Embryonic facial prominence (tissue), 1 donor: Measurements from ENCODE around the gene NCCRP1.
"Not testable (repeated sequence)": the region's sequence is repeated elsewhere in the genome, so short reads cannot be mapped to it uniquely, and the experiment has no call there.

Experiments
- DNase-seq: peaks from one replicate; pipeline ENCODE4 v3.0.0-alpha.2; 2016; ENCODE audit errors: extremely low spot score

NCCRP1 gene

DNA sequence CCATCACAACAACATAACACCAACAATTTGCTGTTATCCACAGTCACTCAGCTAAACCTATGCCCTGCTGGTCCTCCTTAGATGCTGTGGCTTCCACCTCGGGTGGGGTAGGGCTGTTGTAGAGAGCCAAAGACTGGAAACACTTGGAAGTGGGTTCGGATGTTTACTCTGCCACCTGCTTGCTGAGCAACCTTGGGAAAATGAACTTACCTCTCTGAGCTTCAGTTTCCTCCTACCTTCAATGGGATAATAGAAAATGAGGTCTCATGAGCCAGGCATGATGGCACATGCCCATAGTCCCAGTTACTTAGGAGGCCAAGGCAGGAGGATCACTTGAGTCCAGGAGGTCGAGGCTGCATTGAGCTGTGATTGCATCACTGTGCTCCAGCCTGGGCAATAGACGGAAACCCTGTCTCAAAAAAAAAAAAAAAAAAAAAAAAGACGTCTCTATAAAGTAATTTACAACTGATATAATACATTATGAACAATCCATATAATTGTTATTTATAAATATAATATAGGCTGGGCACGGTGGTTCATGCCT lies 10.6 kb downstream of the NCCRP1 start:
- no peak for DNase-seq

DNA sequence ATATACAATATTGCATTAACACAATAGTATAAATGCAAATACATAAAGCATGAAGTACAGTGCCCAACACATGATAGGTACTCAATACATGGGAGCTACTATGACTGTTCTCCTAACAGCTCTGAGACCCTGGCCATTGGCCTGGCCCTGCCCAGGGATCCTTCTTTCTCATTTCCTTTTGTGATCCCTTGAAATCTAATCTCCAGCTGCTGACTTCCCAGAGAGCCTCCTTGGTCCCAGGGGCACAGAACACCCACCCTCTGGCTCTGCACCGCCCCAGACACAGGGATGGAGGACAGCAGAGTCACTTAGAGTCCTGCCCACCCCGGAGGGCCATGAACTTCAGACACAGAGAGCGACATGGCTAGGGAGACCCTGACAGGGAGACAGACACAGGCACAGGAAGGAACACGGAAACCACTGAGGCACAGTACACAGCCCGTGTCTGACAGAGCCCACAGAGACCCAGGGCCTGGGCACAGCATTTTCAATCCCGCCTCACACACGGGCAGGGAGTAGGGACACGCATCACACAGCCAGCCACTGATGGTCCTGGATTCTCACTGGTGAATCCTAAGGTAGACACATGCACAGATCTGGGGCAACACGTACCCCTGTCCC lies 11.5 kb downstream of the NCCRP1 start:
- no peak for DNase-seq

DNA sequence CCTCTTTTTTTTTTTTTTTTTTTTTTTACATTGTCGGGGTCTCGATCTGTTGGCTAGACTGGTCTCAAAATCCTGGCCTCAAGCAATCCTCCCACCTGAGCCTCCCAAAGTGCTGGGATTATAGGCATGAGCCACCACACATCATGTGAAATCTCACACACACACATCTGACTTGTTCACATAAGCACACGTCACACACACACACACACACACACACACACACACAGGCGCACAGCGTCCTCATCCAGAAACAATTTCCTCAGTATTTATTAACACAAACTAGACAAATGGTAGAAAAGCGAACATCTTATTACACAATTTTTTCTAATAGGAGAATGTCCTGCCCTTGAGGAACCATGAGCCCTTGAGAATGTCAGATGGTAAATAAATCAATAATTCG lies 12.4 kb downstream of the NCCRP1 start:
- no peak for DNase-seq

DNA sequence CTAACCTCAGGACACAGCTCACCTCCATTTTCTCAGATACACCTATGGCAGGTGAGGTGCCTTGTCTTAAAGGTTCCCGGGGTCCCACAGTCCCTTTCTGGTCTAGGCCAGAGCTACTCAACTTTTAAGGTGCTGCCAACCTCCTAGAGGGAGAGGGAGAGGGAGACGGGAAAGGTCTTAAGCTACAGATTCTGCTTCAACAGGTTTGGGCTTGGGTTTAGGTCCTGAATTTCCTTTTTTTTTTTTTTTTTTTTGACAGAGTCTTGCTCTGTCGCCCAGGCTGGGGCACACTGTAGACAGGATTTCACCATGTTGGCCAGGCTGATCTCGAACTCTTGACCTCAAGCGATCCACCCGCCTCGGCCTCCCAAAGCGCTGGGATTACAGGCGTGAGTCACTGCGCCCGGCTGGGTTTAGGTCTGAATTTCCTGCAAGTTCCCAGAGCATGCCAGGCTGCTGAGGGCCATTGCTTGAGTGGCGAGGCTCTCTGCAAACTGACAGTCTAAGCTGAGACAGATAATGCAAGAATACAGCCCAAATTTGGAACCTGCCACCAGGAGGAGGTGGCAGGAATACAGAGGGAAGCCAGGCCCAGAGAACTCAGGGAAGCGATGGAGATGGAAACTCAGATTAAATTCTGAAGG lies 15.1 kb downstream of the NCCRP1 start:
- DNase-seq, result no peak

DNA sequence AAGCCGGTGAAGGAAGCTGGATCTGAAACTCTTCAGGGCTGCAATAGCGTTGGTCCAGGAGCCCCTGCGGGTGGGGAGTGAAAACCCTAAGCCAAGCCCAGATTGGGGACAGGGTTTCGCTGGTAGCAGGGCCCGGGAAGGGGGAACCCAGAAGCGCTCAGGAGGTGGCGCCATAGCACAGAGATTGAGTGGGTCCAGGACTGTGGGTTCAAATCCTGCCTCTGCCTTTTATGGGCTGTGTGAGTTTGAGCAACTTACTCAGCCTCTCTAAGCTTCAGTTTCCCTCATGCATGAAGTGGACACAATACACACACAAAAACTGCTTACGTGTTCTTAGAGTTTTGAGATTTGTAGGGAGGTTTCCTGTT lies 15.6 kb downstream of the NCCRP1 start:
- DNase-seq, result no peak

DNA sequence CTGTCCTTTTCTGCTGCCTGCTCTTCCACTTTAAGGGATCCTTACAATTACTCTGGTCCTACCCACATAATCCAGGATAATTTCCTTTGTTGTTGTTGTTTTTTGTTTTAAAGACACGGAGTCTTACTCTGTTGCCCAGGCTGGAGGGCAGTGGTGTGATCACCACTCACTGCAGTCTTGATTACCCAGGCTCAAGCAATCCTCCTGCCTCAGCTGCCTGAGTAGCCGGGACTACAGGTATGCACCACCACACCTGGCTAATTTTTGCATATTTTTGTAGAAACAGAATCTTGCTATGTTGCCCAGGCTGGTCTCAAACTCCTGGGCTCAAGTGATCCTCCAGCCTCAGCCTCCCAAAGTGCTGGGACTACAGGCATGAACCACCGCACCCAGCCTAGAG lies 18.6 kb downstream of the NCCRP1 start:
- DNase-seq, result not testable (repeated sequence)

DNA sequence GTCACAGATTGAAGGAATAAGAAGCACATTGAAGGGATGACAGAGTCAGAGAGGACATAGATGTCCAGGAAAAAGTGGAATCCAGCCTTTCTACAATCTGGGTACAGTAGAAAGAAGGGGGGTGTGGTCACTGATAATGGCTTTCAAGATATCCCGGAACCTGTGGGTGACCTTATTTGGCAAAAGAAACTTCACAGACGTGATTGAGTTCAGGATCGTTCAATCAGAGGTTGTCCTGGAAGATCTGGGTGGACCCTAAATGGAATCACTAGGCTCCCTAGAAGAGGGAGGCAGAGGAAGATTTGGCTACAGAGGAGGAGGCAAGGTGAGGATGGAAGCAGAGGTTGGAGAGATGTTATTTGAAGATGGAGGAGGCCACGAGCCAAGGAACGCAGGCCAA lies 20.3 kb downstream of the NCCRP1 start:
- DNase-seq, result no peak

DNA sequence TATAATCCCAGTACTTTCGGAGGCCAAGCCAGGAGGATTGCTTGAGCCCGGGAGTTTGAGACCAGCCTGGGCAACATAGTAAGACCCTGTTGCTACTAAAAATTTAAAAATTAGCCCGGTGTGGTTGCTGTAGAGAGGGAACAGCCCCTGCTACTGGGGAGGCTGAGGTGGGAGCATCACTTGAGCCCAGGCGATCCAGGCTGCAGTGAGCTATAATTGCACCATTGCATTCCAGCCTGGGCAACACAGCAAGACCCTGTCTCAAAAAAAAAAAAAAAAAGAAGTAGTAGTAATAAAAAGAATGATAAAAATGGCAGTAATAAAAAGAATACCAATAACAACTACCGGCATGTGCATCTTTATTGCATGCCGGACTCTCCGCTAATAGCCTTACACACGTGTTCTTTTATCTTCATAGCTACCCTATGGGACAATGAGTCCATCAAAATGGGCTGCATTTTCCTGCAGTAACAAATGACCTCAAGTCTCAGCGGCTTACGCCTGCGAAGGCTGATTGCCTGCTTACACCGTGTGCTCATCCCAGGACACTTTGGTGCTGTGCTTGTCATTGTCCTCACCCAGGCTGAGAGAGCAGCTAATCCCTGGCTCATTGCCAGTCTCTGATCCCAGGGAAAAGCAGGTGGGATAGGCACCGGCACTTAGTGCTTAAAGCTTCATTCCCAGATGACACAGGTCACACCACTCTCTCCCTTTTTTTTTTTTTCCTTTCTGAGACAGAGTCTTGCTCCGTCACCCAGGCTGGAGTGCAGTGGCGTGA lies 21.7 kb downstream of the NCCRP1 start:
- DNase-seq, result no peak

DNA sequence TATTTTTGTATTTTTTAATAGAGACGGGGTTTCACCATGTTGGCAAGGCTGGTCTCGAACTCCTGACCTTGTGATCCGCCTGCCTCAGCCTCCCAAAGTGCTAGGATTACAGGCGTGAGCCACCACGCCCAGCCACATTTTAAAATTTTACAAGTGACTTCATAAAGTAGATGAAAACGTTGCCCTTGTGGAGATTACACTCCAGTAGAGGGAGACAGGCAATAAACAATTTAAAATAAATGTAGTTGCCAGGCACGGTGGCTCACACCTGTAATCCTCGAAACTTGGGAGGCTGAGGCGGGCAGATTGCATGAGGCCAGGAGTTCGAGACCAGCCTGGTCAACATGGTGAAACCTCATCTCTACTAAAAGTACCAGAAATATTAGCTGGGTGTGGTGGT lies 22.3 kb downstream of the NCCRP1 start:
- DNase-seq, result not testable (repeated sequence)

DNA sequence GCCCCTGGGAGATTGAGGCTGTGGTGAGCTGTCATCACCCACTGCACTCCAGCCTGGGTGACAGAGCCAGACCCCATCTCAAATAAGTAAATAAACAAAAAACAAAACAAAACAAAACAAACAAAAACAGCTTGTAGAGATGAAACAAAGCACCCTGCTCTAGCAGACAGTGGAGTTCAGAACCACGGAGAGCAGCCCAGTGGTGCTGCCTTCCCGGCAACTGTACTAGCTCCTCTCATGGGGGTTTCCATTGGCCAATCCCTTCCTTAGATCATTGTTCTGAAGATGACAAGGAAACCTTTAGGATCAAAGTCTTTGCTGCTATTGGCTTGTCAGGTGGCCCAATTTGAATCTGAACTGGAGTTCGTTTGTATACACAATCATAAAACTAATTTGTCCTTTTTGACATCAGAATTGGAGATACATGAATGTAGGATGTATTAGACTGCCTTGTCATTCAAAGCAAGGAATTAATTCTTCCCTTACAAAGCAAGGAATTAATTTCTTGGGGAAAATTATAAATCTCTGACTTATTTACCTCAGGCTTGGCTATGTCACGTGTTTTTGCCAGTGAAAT lies 27.0 kb downstream of the NCCRP1 start:
- DNase-seq, result no peak

DNA sequence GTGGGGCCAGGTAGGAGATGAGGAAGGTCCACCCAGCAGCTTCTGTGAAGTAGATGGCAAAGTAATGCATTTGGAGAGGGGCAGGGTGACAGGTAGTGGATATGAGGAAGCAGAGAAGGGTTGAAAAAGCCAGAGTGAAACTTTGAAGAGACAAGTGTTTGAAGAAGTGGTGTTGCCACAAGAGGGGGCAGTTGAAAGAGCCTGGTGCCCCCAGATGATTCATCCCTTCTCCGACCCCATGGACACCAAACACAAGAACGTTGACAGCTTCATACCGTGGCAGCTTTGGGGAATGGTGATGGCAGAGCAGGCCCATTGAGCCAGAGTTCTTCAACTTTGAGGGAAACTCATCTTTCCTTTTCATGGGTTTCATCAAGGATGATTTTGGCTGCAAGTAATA lies 28.1 kb downstream of the NCCRP1 start:
- no peak for DNase-seq

DNA sequence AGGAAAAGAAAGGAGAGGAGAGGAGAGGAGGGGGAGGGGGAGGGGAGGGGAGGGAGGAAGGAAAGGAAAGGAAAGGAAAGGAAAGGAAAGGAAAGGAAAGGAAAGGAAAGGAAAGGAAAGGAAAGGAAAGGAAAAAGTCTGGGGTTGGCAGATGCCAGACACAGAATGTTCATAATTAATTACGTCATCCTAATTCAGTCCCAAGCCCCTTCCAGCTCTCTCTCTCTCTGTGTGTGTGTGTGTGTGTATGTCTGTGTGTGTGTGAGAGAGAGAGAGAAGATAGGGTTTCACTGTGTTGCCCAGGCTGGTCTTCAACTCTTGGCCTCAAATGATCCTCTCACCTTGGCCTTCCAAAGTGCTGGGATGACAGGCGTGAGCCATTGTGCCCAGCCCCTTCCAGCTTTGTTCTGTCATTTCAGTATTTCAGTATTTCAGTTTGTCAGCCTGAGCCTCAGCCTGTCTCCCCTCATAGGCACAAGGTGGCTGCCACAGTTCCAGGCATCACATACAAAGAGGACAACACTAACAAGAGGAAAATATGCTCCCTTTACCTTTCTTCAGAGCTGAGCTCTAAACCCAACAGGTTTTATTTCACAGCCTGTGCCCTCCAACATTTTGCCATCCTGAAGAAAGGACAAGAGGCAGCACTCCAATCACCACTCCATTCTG lies 33.5 kb downstream of the NCCRP1 start:
- DNase-seq, result no peak

DNA sequence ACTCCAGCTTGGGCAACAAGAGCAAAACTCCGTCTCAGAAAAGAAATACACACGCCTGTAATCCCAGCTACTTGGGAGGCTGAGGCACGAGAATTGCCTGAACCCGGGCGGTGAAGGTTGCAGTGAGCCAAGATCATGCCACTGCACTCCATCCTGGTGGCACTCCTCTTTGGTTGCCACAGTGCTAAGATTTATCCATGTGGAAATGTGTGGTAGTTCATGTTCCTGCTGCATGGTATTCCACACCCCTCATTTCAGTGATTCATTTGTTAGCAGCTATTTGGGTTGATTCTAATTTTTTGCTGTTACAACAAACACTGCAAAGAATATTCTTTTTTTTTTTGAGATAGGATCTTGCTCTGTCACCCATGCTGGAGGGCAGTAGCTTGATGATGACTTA lies 35.9 kb downstream of the NCCRP1 start:
- no peak for DNase-seq

DNA sequence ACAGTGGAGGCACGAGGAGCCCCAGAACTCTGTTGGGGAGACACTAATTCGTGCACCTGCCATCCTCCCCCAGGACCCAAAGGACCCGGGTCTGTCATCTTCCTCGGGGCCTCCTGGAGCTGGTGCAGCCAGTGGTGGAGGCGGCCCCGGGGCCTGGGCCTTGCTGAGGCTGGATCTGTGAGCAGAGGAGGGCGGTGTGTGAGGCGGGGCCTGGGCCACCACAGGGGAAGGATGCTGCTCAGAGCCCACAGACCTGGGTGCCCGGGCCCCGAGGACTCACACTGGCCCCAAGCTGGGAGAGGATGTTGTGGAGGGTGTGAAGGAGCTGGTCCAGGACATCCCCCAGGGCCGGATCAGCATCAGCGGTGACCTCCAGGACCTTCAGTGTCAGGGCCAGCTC lies 39.8 kb downstream of the NCCRP1 start:
- no peak for DNase-seq

DNA sequence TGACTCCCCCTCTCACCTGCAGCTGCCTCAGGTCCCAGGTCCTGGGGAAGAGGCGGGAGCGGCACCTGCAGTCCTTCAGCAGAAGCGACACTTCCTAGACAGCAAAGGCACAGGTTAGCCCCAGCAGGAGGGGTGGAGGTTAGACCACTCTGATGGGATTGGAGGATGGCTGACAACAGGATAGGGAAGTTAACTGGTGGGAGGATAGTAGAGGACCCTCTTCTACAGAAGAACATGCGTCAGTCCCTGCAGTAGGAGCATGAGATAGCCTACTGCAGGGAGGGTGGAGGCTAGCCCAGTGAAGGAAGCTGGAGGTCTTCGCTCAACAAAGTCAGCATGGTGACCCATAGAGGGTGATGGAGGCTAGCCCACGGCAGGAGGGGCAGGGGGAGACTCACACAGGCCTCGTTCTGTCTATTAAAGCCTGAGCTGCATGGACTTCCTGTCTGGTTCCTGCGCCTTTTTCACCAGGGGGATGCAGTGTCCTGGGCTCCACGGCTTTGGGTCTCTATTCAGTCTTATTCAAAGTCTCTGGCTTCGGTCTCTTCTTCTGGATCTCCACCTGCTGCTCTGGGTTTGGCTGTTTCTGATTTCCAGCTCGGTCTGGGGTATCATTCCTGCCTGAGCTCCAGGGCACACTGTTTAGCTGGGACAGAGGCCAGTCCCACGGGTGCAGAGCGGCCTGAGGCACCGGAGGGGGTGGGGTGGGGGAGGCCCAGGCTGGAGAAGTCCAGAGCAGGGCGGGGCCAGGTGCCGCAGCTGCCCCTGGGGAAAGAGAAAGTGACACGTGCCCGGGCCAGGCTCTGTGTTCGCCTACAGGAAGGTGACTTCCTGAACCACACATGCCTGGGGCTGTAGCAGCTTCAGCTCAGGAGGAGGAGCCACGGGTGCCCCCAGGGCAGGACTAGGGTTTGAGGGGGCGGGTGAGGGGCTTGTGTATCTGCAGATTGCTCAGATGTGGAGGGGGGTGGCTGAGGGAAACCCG lies 40.7 kb downstream of the NCCRP1 start:
- no peak for DNase-seq

DNA sequence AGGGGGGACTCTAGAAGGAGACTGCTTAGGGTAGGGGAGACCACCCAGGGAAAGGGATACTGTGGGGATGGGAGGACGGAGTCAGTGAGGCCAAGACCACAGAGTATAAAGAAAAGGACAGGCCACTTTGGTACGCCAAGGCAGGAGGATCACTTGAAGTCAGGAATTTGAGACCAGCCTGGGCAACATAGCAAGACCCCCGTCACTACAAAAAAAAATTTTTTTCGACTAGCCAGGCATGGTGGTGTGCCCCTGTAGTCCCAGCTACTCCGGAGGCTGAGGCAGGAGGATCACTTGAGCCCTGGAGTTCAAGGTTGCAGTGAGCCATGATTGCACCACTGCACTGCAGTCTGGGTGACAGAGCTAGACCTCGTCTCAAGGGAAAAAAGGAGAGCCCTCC lies 41.4 kb downstream of the NCCRP1 start:
- no peak for DNase-seq

DNA sequence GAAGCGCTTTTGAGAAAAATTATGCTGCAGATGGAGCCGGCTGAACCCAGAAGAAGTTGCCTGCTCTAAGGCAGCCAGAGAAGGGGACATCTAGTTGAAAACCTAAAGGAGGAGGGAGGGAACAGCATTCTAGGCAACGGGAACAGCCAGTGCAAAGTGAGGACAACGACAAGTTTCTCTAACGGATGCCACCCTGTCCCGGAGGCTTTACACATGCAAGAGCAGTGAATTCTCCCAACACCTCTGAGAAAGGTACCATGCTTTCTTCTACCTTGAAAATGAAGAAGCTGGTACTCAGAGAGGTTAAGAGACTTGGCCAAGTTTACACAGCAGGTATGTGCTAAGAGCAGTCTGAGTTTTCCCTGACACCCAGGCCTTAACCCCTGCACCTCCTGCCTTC lies 42.2 kb downstream of the NCCRP1 start:
- DNase-seq, result no peak

DNA sequence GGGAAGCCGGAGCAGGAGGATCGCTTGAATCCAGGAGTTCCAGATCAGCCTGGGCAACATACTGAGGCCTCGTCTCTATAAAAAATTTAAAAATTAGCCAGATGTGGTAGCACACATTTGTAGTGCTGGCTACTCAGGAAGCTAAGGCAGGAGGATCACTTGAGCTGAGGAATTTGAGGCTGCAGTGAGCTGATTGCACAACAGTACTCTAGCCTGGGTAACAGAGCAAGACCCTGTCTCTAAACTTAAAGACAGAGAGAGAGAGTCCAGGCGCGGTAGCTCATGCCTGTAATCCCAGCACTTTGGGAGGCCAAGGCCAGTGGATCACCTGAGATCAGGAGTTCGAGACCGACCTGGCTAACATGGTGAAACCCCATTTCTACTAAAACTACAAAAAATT lies 43.7 kb downstream of the NCCRP1 start:
- no peak for DNase-seq

DNA sequence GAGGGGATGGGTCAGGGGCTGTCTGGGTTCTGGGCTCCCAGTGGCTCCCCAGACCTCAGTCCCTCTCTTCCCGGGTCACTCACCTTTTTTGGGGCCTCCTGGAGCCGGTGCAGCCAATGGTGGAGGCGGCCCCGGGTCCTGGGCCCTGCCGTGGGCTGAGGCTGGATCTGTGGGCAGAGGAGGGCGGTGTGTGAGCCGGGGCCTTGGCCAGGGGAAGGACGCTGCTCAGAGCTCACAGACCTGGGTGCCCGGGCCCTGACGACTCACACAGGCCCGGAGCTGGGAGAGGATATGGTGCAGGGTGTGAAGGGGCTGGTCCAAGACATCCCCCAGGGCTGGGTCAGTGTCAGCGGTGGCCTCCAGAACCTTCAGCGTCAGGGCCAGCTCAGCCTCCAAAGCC lies 47.0 kb downstream of the NCCRP1 start:
- DNase-seq, result not testable (repeated sequence)

DNA sequence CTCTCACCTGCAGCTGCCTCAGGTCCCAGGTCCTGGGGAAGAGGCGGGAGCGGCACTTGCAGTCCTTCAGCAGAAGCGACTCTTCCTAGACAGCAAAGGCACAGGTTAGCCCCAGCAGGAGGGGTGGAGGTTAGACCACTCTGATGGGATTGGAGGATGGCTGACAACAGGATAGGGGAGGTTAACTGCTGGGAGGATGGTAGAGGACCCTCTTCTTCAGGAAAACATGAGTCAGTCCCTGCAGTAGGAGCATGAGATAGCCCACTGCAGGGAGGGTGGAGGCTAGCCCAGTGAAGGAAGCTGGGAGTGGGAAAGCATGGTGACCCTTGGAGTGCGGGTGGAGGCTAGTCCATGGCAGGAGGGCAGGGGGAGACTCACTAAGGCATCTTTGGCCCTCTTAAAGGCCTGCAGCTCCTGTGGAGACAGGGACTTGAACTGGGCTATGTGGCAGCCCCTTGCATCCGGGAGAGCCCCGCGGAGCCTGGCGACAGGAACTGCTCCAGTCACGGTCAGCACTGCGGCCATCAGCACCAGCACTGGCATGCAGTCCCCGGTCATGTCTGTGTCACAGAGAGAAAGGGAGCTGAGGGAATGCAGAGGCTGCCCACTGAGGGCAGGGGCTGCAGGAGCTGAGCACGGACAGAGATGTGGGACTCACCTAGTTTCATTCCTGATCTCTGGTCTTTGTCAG lies 47.8 kb downstream of the NCCRP1 start, which contains the start of gene IFNL3:
Gene IFNL3, minus strand, starts transcription at position 597 of the 691 bp plus-strand sequence. Its CDS starts 39 bp downstream, at position 558.
- not testable (repeated sequence) for DNase-seq
